ENCODE measurements around the gene SNRNP25. TPM values are rescaled to one million over a fixed set of nuclear protein-coding genes. Genes with fewer than 3 reads are reported as not detected.
"Not testable (repeated sequence)": the region's sequence is repeated elsewhere in the genome, so short reads cannot be mapped to it uniquely, and the experiment has no call there.

The SNRNP25 gene
- total and polyA plus RNA-seq, 4 donors: 10.3 to 30.9 (median 20.9) TPM

DNA sequence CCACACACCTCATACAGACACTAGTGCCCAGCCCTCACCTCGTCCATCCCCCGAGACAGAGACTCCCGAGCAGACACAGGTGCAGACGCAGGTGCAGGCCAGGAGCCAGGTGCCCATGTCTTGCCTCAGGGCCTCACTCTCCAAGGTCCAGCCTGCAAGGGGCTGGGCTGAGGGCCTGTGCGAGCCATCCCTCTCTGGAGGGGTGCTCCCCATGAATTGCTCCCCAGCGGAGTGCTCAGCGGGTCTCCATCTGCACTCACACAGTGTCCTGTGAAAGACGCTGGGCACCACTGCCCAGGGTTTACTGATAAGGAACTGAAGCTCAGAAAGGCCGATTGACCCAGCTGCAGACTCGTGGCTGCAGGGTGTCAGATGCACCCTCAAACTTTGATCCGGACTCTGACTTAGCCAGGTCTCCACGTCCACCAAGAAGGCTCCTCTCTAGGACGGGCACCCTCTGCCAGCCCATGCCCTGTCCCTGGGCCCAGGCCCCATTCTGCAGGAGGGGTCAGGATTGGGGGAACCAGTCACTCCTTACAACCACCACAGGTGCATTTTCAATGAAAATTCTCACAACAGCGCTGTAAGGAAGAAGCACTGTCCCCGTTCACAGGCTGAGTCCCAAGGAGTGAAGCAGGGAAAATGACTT, 17.2 kb upstream of the SNRNP25 start:
- Histone ChIP-seq H3K9me3 (ENCODE audit: control insufficient read depth in 4 of 4, insufficient read depth in 3 of 4, low read length in 3 of 4) (no peaks in the 10 kb centered on the region), H3K27ac (ENCODE audit: low read depth in 1 of 2, low read length in 1 of 2) (no peak overlapping the region), H3K4me3 (no peak overlapping the region), H3K36me3 (ENCODE audit: control insufficient read depth in 4 of 4, insufficient read depth in 4 of 4, low read length in 4 of 4) (no peaks in the 10 kb centered on the region), H3K9ac (ENCODE audit: insufficient read depth in 1 of 2, low read length in 2 of 2) (no peak overlapping the region), H3K4me1 (ENCODE audit: control insufficient read depth in 5 of 5, insufficient read depth in 5 of 5, low read length in 5 of 5) (peaks cover 0 to 7% (median 4%) of the 10 kb centered on the region in 5 donors), H3K27me3 (ENCODE audit: control insufficient read depth in 3 of 3, insufficient read depth in 3 of 3, low read length in 2 of 3) (no peaks in the 10 kb centered on the region)
- DNase-seq (no peak), ATAC-seq (ENCODE audit: insufficient read depth, low FRiP score) (no peak)
- TF ChIP-seq, protein P1, sequence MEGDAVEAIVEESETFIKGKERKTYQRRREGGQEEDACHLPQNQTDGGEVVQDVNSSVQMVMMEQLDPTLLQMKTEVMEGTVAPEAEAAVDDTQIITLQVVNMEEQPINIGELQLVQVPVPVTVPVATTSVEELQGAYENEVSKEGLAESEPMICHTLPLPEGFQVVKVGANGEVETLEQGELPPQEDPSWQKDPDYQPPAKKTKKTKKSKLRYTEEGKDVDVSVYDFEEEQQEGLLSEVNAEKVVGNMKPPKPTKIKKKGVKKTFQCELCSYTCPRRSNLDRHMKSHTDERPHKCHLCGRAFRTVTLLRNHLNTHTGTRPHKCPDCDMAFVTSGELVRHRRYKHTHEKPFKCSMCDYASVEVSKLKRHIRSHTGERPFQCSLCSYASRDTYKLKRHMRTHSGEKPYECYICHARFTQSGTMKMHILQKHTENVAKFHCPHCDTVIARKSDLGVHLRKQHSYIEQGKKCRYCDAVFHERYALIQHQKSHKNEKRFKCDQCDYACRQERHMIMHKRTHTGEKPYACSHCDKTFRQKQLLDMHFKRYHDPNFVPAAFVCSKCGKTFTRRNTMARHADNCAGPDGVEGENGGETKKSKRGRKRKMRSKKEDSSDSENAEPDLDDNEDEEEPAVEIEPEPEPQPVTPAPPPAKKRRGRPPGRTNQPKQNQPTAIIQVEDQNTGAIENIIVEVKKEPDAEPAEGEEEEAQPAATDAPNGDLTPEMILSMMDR (IDR thresholded peaks at IDR 0.05; ENCODE audit: control extremely low read depth, extremely low read depth): no peak
- 92 to 94% methylated on average over 15 of the region's 15 CpGs for WGBS, 2 donors

DNA sequence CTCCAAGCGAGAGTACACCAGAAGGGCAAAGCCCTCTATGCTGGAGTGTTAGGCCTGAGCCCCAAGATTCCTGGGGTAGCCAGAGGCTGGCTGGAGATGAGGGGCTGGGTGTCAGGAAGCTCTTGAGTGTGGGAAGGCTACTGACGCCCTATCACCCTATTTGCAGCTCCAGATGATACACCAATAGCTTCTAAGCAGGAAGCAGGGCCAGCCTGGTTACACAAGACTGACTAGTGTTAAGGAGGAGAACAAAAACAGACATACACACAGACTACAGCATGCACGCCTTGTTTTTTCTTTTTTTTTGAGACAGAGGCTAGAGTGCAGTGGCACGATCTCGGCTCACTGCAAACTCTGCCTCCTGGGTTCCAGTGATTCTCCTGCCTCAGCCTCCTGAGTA, 16.1 kb upstream of the SNRNP25 start:
- WGBS, 2 donors: 68 to 86% methylated on average over 5 of the region's 5 CpGs
- H3K27ac ChIP-seq (ENCODE audit: low read depth in 1 of 2, low read length in 1 of 2): no peak overlapping the region
- ATAC-seq (ENCODE audit: insufficient read depth, low FRiP score): no peak
- DNase-seq: no peak
- H3K4me3 ChIP-seq: no peak overlapping the region
- no peak overlapping the region for H3K9ac ChIP-seq (ENCODE audit: insufficient read depth in 1 of 2, low read length in 2 of 2)
- H3K4me1 ChIP-seq (ENCODE audit: control insufficient read depth in 5 of 5, insufficient read depth in 5 of 5, low read length in 5 of 5): peaks cover 0 to 7% (median 4%) of the 10 kb centered on the region in 5 donors
- no peaks in the 10 kb centered on the region for H3K9me3 ChIP-seq (ENCODE audit: control insufficient read depth in 4 of 4, insufficient read depth in 3 of 4, low read length in 3 of 4)
- TF ChIP-seq, protein P1 (IDR thresholded peaks at IDR 0.05; ENCODE audit: control extremely low read depth, extremely low read depth): no peak
- H3K36me3 ChIP-seq (ENCODE audit: control insufficient read depth in 4 of 4, insufficient read depth in 4 of 4, low read length in 4 of 4): no peaks in the 10 kb centered on the region
- H3K27me3 ChIP-seq (ENCODE audit: control insufficient read depth in 3 of 3, insufficient read depth in 3 of 3, low read length in 2 of 3): no peaks in the 10 kb centered on the region

DNA sequence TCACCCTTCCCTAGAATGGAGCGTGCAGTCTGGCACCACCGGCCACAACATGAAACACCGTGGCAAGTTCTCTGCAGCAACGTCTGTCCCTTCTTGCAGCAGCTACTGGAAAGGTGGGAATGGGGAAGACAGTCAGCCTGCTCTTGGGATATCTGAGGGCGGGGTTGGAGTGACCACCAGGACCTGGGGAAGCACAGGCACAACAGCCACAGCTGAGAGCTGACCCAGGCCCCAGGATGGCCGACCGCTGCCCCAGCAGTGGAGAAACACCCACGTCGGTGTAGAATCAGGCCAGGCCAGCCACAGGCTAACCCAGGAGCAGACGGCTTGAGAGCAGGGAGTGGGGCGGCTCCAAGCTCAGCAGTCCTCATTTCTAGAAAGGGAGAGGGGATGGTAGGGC, 15.4 kb upstream of the SNRNP25 start:
- 83 to 94% methylated on average over 11 of the region's 11 CpGs for WGBS, 2 donors
- not testable (repeated sequence) for DNase-seq; H3K4me1 ChIP-seq (ENCODE audit: control insufficient read depth in 5 of 5, insufficient read depth in 5 of 5, low read length in 5 of 5); ATAC-seq (ENCODE audit: insufficient read depth, low FRiP score); H3K36me3 ChIP-seq (ENCODE audit: control insufficient read depth in 4 of 4, insufficient read depth in 4 of 4, low read length in 4 of 4); H3K9ac ChIP-seq (ENCODE audit: insufficient read depth in 1 of 2, low read length in 2 of 2); H3K27me3 ChIP-seq (ENCODE audit: control insufficient read depth in 3 of 3, insufficient read depth in 3 of 3, low read length in 2 of 3); H3K4me3 ChIP-seq; H3K27ac ChIP-seq (ENCODE audit: low read depth in 1 of 2, low read length in 1 of 2); H3K9me3 ChIP-seq (ENCODE audit: control insufficient read depth in 4 of 4, insufficient read depth in 3 of 4, low read length in 3 of 4)

GRCh38 chr16:38941-39892, 14.4 kb upstream of the SNRNP25 start:
- 62 to 80% methylated on average over 13 of the region's 13 CpGs for WGBS, 2 donors
- no peak overlapping the region for H3K9ac ChIP-seq (ENCODE audit: insufficient read depth in 1 of 2, low read length in 2 of 2)
- ATAC-seq (ENCODE audit: insufficient read depth, low FRiP score) (peak; percentile 42), DNase-seq (no peak)
- no peaks in the 10 kb centered on the region for H3K27me3 ChIP-seq (ENCODE audit: control insufficient read depth in 3 of 3, insufficient read depth in 3 of 3, low read length in 2 of 3)
- peaks cover 0 to 7% (median 2%) of the 10 kb centered on the region in 5 donors for H3K4me1 ChIP-seq (ENCODE audit: control insufficient read depth in 5 of 5, insufficient read depth in 5 of 5, low read length in 5 of 5)
- H3K4me3 ChIP-seq: no peak overlapping the region
- H3K27ac ChIP-seq (ENCODE audit: low read depth in 1 of 2, low read length in 1 of 2): no peak overlapping the region
- TF ChIP-seq, protein P1 (IDR thresholded peaks at IDR 0.05; ENCODE audit: control extremely low read depth, extremely low read depth): no peak
- no peaks in the 10 kb centered on the region for H3K9me3 ChIP-seq (ENCODE audit: control insufficient read depth in 4 of 4, insufficient read depth in 3 of 4, low read length in 3 of 4)
- peaks cover 0 to under 1% (median 0%) of the 10 kb centered on the region in 4 donors for H3K36me3 ChIP-seq (ENCODE audit: control insufficient read depth in 4 of 4, insufficient read depth in 4 of 4, low read length in 4 of 4)
